K562 (cell line): ENCODE data around the gene TIMM17A. TPM values are rescaled to one million over a fixed set of nuclear protein-coding genes. Genes with fewer than 3 reads are reported as not detected.
A peak's percentile ranks its signal among the peaks of the same experiment; 100 is the strongest.

Source experiments
- ARNT ChIP-seq, 2 experiments: fragments of 450-650 bp; IDR thresholded peaks; 2 replicates each; pipeline ENCODE4 v1.6.1; 2016; ENCODE audit warnings: mild to moderate bottlenecking in 1 of 2
- BHLHE40 ChIP-seq: IDR thresholded peaks from 2 replicates; pipeline ENCODE4 v1.6.1; 2011; ENCODE audit warnings: low read length, improper control_type of control experiment
- DMBX1 ChIP-seq: fragments of 250-450 bp; sonication (Bioruptor Pico); IDR thresholded peaks from 2 replicates; pipeline ENCODE4 v1.8.0; 2022; ENCODE audit warnings: inconsistent platforms, mild to moderate bottlenecking, moderate library complexity, borderline replicate concordance
- HDGF ChIP-seq: fragments of 450-650 bp; IDR thresholded peaks from 2 replicates; pipeline ENCODE4 v1.6.1; 2016
- KDM2B ChIP-seq: fragments of 250-450 bp; sonication (Bioruptor Pico); IDR thresholded peaks from 2 replicates; pipeline ENCODE4 v1.8.0; 2021; ENCODE audit warnings: mild to moderate bottlenecking, moderate library complexity
- MIER1 ChIP-seq: fragments of 450-650 bp; IDR thresholded peaks from 2 replicates; pipeline ENCODE4 v1.6.1; 2016; ENCODE audit warnings: antibody characterized with exemption, mild to moderate bottlenecking, low read depth
- NCOA6 ChIP-seq: fragments of 450-650 bp; IDR thresholded peaks from 2 replicates; pipeline ENCODE4 v1.6.1; 2017; ENCODE audit warnings: mild to moderate bottlenecking
- NFXL1 ChIP-seq: fragments of 450-650 bp; formaldehyde crosslinking; IDR thresholded peaks from 2 replicates; pipeline ENCODE4 v1.4.0; 2021; ENCODE audit warnings: mild to moderate bottlenecking
- SMARCC2 ChIP-seq: fragments of 450-650 bp; IDR thresholded peaks from 2 replicates; pipeline ENCODE4 v1.6.1; 2017; ENCODE audit warnings: antibody characterized with exemption, moderate library complexity, mild to moderate bottlenecking, low read depth
- TCF7 ChIP-seq: sonication (generic); IDR thresholded peaks from 2 replicates; pipeline ENCODE4 v1.6.1; 2016; ENCODE audit warnings: antibody characterized with exemption, borderline replicate concordance
- THAP7 ChIP-seq: fragments of 250-450 bp; sonication (Bioruptor Pico); IDR thresholded peaks from 2 replicates; pipeline ENCODE4 v1.5.0; 2021
- TSC22D4 ChIP-seq: fragments of 450-650 bp; IDR thresholded peaks from 2 replicates; pipeline ENCODE4 v1.6.1; 2016; ENCODE audit warnings: missing genetic modification characterization, missing biosample characterization, control low read depth
- USF1 ChIP-seq: sonication (generic); formaldehyde crosslinking; IDR thresholded peaks from 2 replicates; pipeline ENCODE4 v1.9.0; 2022; ENCODE audit warnings: mild to moderate bottlenecking, missing genetic modification reagents
- ZFP1 ChIP-seq: fragments of 450-650 bp; formaldehyde crosslinking; IDR thresholded peaks from 2 replicates; pipeline ENCODE4 v1.4.0; 2020; ENCODE audit warnings: mild to moderate bottlenecking, mixed read lengths
- polyA plus RNA-seq, 8 experiments: library from polyadenylated mRNA; depleted of rRNA in 4 of 8; stranded (reverse) in 5 of 8; unstranded in 3 of 8; fragments of >200 nt; fragmentation: Nextera tagmentation in 2 of 8; fragmentation: Illumina TruSeq in 1 of 8; extraction: Ambion mirVana in 2 of 8; extraction: Trizol in 1 of 8; gene quantifications; 2 replicates each; pipeline versions ENCODE4 v1.2.1 to v1.2.3, GENCODE V29; 2011 to 2014; ENCODE audit warnings: inconsistent platforms in 1 of 8, missing spikeins in 1 of 8
- total RNA-seq, 7 experiments: library from RNA; depleted of rRNA in 6 of 7; stranded (reverse); fragments of >200 nt in 6 of 7; fragmentation: Illumina TruSeq in 2 of 7; extraction: Trizol in 2 of 7; gene quantifications; 2 replicates each; pipeline versions ENCODE4 v1.2.1 to v1.2.3, GENCODE V29; 2011 to 2021; ENCODE audit warnings: low replicate concordance in 1 of 7
- TF ChIP-seq, protein P1 (sequence below): fragments of 450-650 bp; IDR thresholded peaks from 2 replicates; pipeline ENCODE4 v1.6.1; 2016; ENCODE audit warnings: missing biosample characterization, missing genetic modification characterization
- TF ChIP-seq, protein P2 (sequence below): fragments of 450-650 bp; IDR thresholded peaks from 2 replicates; pipeline ENCODE4 v1.6.1; 2018; ENCODE audit warnings: mild to moderate bottlenecking, low read depth; ENCODE audit not compliant: partially characterized antibody
- TF ChIP-seq, protein P3 (sequence below): fragments of 250-450 bp; sonication (Bioruptor Pico); IDR thresholded peaks from 2 replicates; pipeline ENCODE4 v1.4.0; 2020; ENCODE audit warnings: mild to moderate bottlenecking
- TF ChIP-seq, protein P4 (sequence below), 2 experiments: fragments of 450-650 bp; IDR thresholded peaks; 2 replicates each; pipeline ENCODE4 v1.6.1; 2018; ENCODE audit warnings: mild to moderate bottlenecking in 2 of 2, low read depth in 1 of 2; ENCODE audit not compliant: partially characterized antibody in 2 of 2

TIMM17A gene
- total and polyA plus RNA-seq, 9 of the 15 experiments (the other 6 are each of a cell fraction or from before 2014, with no cell fraction given), result 116 to 744 (median 180) TPM

- TF ChIP-seq, protein P1, sequence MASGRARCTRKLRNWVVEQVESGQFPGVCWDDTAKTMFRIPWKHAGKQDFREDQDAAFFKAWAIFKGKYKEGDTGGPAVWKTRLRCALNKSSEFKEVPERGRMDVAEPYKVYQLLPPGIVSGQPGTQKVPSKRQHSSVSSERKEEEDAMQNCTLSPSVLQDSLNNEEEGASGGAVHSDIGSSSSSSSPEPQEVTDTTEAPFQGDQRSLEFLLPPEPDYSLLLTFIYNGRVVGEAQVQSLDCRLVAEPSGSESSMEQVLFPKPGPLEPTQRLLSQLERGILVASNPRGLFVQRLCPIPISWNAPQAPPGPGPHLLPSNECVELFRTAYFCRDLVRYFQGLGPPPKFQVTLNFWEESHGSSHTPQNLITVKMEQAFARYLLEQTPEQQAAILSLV (tag), result 0 out of 2 replicates have a peak, but pooled peaks have one; percentile 51
- TF ChIP-seq TSC22D4 (tag) (peak; percentile 76; the same call in 1 of the 2 replicates), DMBX1 (CRISPR knock-in tag) (0 out of 2 replicates have a peak, but pooled peaks have one; percentile 29), NFXL1 (CRISPR knock-in tag) (no peak), KDM2B (CRISPR knock-in tag) (no peak), TCF7 (no peak), THAP7 (CRISPR knock-in tag) (no peak), ZFP1 (CRISPR knock-in tag) (no peak), NCOA6 (0 out of 2 replicates have a peak, but pooled peaks have one; percentile 19), MIER1 (peak; percentile 80; the same call in 1 of the 2 replicates), HDGF (peak; percentile 27; the same call in 1 of the 2 replicates), ARNT (IDR thresholded peaks at IDR 0.05) (peak; percentile 76 to 95; a peak in 2 of 4 replicates), USF1 (CRISPR knock-in tag) (no peak), SMARCC2 (peak; percentile 75), BHLHE40 (0 out of 2 replicates have a peak, but pooled peaks have one; percentile 24)
- TF ChIP-seq, protein P2, sequence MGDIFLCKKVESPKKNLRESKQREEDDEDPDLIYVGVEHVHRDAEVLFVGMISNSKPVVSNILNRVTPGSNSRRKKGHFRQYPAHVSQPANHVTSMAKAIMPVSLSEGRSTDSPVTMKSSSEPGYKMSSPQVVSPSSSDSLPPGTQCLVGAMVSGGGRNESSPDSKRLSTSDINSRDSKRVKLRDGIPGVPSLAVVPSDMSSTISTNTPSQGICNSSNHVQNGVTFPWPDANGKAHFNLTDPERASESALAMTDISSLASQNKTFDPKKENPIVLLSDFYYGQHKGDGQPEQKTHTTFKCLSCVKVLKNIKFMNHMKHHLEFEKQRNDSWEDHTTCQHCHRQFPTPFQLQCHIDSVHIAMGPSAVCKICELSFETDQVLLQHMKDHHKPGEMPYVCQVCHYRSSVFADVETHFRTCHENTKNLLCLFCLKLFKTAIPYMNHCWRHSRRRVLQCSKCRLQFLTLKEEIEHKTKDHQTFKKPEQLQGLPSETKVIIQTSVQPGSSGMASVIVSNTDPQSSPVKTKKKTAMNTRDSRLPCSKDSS, result peak; percentile 55
- TF ChIP-seq, protein P3, sequence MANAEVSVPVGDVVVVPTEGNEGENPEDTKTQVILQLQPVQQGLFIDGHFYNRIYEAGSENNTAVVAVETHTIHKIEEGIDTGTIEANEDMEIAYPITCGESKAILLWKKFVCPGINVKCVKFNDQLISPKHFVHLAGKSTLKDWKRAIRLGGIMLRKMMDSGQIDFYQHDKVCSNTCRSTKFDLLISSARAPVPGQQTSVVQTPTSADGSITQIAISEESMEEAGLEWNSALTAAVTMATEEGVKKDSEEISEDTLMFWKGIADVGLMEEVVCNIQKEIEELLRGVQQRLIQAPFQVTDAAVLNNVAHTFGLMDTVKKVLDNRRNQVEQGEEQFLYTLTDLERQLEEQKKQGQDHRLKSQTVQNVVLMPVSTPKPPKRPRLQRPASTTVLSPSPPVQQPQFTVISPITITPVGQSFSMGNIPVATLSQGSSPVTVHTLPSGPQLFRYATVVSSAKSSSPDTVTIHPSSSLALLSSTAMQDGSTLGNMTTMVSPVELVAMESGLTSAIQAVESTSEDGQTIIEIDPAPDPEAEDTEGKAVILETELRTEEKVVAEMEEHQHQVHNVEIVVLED (CRISPR knock-in tag), result no peak
- TF ChIP-seq, protein P4, sequence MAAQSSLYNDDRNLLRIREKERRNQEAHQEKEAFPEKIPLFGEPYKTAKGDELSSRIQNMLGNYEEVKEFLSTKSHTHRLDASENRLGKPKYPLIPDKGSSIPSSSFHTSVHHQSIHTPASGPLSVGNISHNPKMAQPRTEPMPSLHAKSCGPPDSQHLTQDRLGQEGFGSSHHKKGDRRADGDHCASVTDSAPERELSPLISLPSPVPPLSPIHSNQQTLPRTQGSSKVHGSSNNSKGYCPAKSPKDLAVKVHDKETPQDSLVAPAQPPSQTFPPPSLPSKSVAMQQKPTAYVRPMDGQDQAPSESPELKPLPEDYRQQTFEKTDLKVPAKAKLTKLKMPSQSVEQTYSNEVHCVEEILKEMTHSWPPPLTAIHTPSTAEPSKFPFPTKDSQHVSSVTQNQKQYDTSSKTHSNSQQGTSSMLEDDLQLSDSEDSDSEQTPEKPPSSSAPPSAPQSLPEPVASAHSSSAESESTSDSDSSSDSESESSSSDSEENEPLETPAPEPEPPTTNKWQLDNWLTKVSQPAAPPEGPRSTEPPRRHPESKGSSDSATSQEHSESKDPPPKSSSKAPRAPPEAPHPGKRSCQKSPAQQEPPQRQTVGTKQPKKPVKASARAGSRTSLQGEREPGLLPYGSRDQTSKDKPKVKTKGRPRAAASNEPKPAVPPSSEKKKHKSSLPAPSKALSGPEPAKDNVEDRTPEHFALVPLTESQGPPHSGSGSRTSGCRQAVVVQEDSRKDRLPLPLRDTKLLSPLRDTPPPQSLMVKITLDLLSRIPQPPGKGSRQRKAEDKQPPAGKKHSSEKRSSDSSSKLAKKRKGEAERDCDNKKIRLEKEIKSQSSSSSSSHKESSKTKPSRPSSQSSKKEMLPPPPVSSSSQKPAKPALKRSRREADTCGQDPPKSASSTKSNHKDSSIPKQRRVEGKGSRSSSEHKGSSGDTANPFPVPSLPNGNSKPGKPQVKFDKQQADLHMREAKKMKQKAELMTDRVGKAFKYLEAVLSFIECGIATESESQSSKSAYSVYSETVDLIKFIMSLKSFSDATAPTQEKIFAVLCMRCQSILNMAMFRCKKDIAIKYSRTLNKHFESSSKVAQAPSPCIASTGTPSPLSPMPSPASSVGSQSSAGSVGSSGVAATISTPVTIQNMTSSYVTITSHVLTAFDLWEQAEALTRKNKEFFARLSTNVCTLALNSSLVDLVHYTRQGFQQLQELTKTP (IDR thresholded peaks at IDR 0.05; ENCODE audit: low read depth in 1 of 2, partially characterized antibody in 2 of 2), result peak in 1 of 2 experiments; percentile 72
These were observed 867 bp upstream of the TIMM17A start (continued) for GRCh38 chr1:201954263-201955008.
